Liver (tissue), 3 donors: Measurements from ENCODE around the gene RASD2.

ENCODE experiments used
- GABPA ChIP-seq, 2 donors: IDR thresholded peaks in 1 of 2; conservative IDR thresholded peaks in 1 of 2; 2 replicates each; pipeline ENCODE4 v1.6.1; 2016; ENCODE audit warnings: antibody characterized with exemption in 2 of 2, mild to moderate bottlenecking in 1 of 2, moderate library complexity in 1 of 2
- NR2F2 ChIP-seq: IDR thresholded peaks from 2 replicates; pipeline ENCODE4 v1.6.1; 2016; ENCODE audit warnings: antibody characterized with exemption
- TF ChIP-seq, protein P1 (sequence below): IDR thresholded peaks from 2 replicates; pipeline ENCODE4 v1.6.1; 2016; ENCODE audit warnings: antibody characterized with exemption
- TF ChIP-seq, protein P2 (sequence below): fragments of 150-350 bp; IDR thresholded peaks from 2 replicates; pipeline ENCODE4 v1.5.1; 2017; ENCODE audit warnings: improper control_type of control experiment, low read depth, low read length; ENCODE audit not compliant: missing input control
- donor health status: healthy.
- donor health status: healthy.

DNA sequence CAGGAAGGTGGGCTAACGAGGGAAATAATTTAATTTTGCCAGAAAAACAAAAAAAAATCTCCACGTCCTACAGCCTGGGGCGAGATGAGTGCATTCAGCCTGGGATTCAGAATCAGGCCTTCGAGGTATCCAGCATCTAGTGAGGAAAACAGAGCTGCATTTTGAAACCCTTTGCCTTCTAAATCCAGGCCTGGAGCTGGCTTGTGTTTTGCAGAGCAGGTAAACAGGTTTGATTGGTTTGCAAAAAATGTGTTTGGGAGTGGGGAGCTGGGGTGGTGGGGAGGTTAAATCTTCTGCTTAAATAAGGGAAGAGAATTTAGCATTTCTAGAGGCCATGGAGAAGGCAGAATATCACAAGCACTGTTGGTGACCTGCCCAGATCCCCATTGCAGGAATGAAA lies 29.7 kb upstream of the RASD2 start:
- TF ChIP-seq, protein P1, sequence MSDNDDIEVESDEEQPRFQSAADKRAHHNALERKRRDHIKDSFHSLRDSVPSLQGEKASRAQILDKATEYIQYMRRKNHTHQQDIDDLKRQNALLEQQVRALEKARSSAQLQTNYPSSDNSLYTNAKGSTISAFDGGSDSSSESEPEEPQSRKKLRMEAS = no peak
- TF ChIP-seq, protein P2, sequence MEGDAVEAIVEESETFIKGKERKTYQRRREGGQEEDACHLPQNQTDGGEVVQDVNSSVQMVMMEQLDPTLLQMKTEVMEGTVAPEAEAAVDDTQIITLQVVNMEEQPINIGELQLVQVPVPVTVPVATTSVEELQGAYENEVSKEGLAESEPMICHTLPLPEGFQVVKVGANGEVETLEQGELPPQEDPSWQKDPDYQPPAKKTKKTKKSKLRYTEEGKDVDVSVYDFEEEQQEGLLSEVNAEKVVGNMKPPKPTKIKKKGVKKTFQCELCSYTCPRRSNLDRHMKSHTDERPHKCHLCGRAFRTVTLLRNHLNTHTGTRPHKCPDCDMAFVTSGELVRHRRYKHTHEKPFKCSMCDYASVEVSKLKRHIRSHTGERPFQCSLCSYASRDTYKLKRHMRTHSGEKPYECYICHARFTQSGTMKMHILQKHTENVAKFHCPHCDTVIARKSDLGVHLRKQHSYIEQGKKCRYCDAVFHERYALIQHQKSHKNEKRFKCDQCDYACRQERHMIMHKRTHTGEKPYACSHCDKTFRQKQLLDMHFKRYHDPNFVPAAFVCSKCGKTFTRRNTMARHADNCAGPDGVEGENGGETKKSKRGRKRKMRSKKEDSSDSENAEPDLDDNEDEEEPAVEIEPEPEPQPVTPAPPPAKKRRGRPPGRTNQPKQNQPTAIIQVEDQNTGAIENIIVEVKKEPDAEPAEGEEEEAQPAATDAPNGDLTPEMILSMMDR = no peak
- TF ChIP-seq GABPA (IDR thresholded peaks at IDR 0.05 in 1 of 2, conservative IDR thresholded peaks at IDR 0.05 in 1 of 2) (no peak), NR2F2 (no peak)
